Neuronal stem cell (in vitro differentiated cells): Measurements from ENCODE around the gene VMO1.
A peak's percentile ranks its signal among the peaks of the same experiment; 100 is the strongest.

Experiments used
- DNase-seq: peaks from one replicate; pipeline ENCODE4 v3.0.0-alpha.2; 2013; ENCODE audit warnings: low spot score
- H2AFZ ChIP-seq: one replicate; pipeline ENCODE4 v1.6.1; 2013; ENCODE audit warnings: mild to moderate bottlenecking, low read length, inconsistent platforms
- H2AK5ac ChIP-seq: 2 replicates; pipeline ENCODE4 v1.6.1; 2013; ENCODE audit warnings: low read depth, mild to moderate bottlenecking, inconsistent platforms, low read length, moderate library complexity, mixed read lengths
- H2BK120ac ChIP-seq: 2 replicates; pipeline ENCODE4 v1.6.1; 2013; ENCODE audit warnings: low read depth, mild to moderate bottlenecking, inconsistent platforms, low read length, moderate library complexity, mixed read lengths
- H2BK12ac ChIP-seq: one replicate; pipeline ENCODE4 v1.6.1; 2013; ENCODE audit warnings: low read length, inconsistent platforms
- H2BK15ac ChIP-seq: 2 replicates; pipeline ENCODE4 v1.6.1; 2013; ENCODE audit warnings: mild to moderate bottlenecking, low read length, inconsistent platforms, mixed read lengths
- H2BK5ac ChIP-seq: one replicate; pipeline ENCODE4 v1.6.1; 2013; ENCODE audit warnings: inconsistent platforms, mild to moderate bottlenecking, low read length, moderate library complexity
- H3K14ac ChIP-seq: one replicate; pipeline ENCODE4 v1.6.1; 2013; ENCODE audit warnings: low read length, inconsistent platforms
- H3K18ac ChIP-seq: 2 replicates; pipeline ENCODE4 v1.6.1; 2013; ENCODE audit warnings: low read length, inconsistent platforms
- H3K23ac ChIP-seq: 2 replicates; pipeline ENCODE4 v1.6.1; 2013; ENCODE audit warnings: low read depth, mild to moderate bottlenecking, mixed read lengths, low read length, inconsistent platforms; ENCODE audit not compliant: poor library complexity
- H3K27ac ChIP-seq: replicated peaks from 3 replicates; pipeline ENCODE4 v1.5.1; 2013; ENCODE audit warnings: low read length, inconsistent platforms
- H3K27me3 ChIP-seq, 3 experiments: 2 replicates each; pipeline ENCODE4 v1.6.1; 2013; ENCODE audit warnings: low read length in 3 of 3, mild to moderate bottlenecking in 2 of 3, inconsistent platforms in 1 of 3, low read depth in 1 of 3, mixed read lengths in 1 of 3, moderate library complexity in 1 of 3; ENCODE audit not compliant: control insufficient read depth in 3 of 3, insufficient read depth in 3 of 3
- H3K36me3 ChIP-seq, 2 donors: replicated peaks in 1 of 2; 2 replicates each; pipeline ENCODE4 v1.6.1; 2013; ENCODE audit warnings: low read length in 2 of 2; ENCODE audit not compliant: control insufficient read depth in 2 of 2, insufficient read depth in 2 of 2
- H3K4ac ChIP-seq: 2 replicates; pipeline ENCODE4 v1.6.1; 2013; ENCODE audit warnings: inconsistent platforms, mild to moderate bottlenecking, low read length, moderate library complexity
- H3K4me1 ChIP-seq, 2 donors: 1 replicate in 1 of 2; 2 replicates in 1 of 2; pipeline ENCODE4 v1.6.1; 2013; ENCODE audit warnings: low read length in 2 of 2, low read depth in 1 of 2; ENCODE audit not compliant: control insufficient read depth in 2 of 2, insufficient read depth in 1 of 2
- H3K4me2 ChIP-seq: one replicate; pipeline ENCODE4 v1.6.1; 2013; ENCODE audit warnings: mild to moderate bottlenecking, low read length, inconsistent platforms; ENCODE audit not compliant: insufficient read depth, poor library complexity, severe bottlenecking
- H3K4me3 ChIP-seq, 2 donors: 2 replicates each; pipeline ENCODE4 v1.5.1; 2013; ENCODE audit warnings: low read length in 2 of 2, mild to moderate bottlenecking in 2 of 2, inconsistent platforms in 1 of 2, moderate library complexity in 1 of 2
- H3K79me1 ChIP-seq: one replicate; pipeline ENCODE4 v1.6.1; 2013; ENCODE audit warnings: low read depth, mild to moderate bottlenecking, inconsistent platforms, low read length, moderate library complexity
- H3K9ac ChIP-seq: one replicate; pipeline ENCODE4 v1.6.1; 2013; ENCODE audit warnings: mild to moderate bottlenecking, low read depth, low read length, inconsistent platforms; ENCODE audit not compliant: poor library complexity
- H3K9me3 ChIP-seq, 2 donors: replicated peaks in 1 of 2; 2 replicates each; pipeline versions ENCODE3 to v1.6.1; 2013; ENCODE audit warnings: low read length in 2 of 2, mild to moderate bottlenecking in 2 of 2, inconsistent platforms in 1 of 2, low read depth in 1 of 2, mixed read lengths in 1 of 2, moderate library complexity in 1 of 2; ENCODE audit not compliant: control insufficient read depth in 2 of 2, insufficient read depth in 1 of 2
- H4K8ac ChIP-seq: one replicate; pipeline ENCODE4 v1.6.1; 2013; ENCODE audit warnings: low read depth, mild to moderate bottlenecking, inconsistent platforms, low read length, moderate library complexity
- H4K91ac ChIP-seq: one replicate; pipeline ENCODE4 v1.6.1; 2013; ENCODE audit warnings: low read length, low read depth, mild to moderate bottlenecking, inconsistent platforms; ENCODE audit not compliant: poor library complexity
- WGBS, 2 donors: extraction: QIAGEN DNeasy Blood & Tissue Kit; methylation state at CpG; one replicate each; pipeline ENCODE4 v1.1.7; 2013; ENCODE audit warnings: missing lambda C conversion rate in 2 of 2, mixed read lengths in 1 of 2; ENCODE audit not compliant: insufficient read length in 2 of 2, insufficient replicate concordance in 1 of 2; ENCODE audit errors: extremely low coverage in 2 of 2; 5-methylcytosine and 5-hydroxymethylcytosine counted together

VMO1 gene

GRCh38 chr17:4772235-4772613 lies 13.9 kb downstream of the VMO1 start:
- Histone ChIP-seq H3K27ac (no peak overlapping the region), H4K8ac (no peak overlapping the region), H3K36me3 (no peaks in the 10 kb centered on the region), H2BK12ac (no peak overlapping the region), H2BK120ac (no peak overlapping the region), H3K4me3 (no peak overlapping the region), H4K91ac (no peak overlapping the region), H2BK5ac (no peak overlapping the region), H3K18ac (no peak overlapping the region), H3K9me3 (peaks cover 0 to 2% of the 10 kb centered on the region in 2 donors), H3K4me1 (no peaks in the 10 kb centered on the region), H2AFZ (no peak overlapping the region), H3K27me3 (peaks cover 0 to 23% (median 0%) of the 10 kb centered on the region in 3 experiments), H3K4me2 (no peak overlapping the region), H3K79me1 (no peaks in the 10 kb centered on the region), H3K9ac (no peak overlapping the region), H3K4ac (no peak overlapping the region), H2BK15ac (no peak overlapping the region), H3K23ac (peak overlapping the region; percentile 16), H3K14ac (no peak overlapping the region), H2AK5ac (peak overlapping the region; percentile 25)
- DNase-seq = no peak
- WGBS, 2 donors = no CpG with 5 or more reads among the region's 10 CpGs

- peak within 1 kb of the TSS; percentile 23 for H4K8ac ChIP-seq
- H3K27me3 ChIP-seq = peaks cover 0 to 20% (median 0%) of the 10 kb centered on the region in 3 experiments
- H3K27ac ChIP-seq = no peak within 1 kb of the TSS
- no peaks in the 10 kb centered on the region for H3K79me1 ChIP-seq
- no peak within 1 kb of the TSS for H2AFZ ChIP-seq
- H3K23ac ChIP-seq = peak within 1 kb of the TSS; percentile 16
- WGBS, 2 donors = no CpG with 5 or more reads among the region's 13 CpGs
- no peak within 1 kb of the TSS for H2BK5ac ChIP-seq
- no peak within 1 kb of the TSS for H2BK12ac ChIP-seq
- peaks cover 0 to 2% of the 10 kb centered on the region in 2 donors for H3K9me3 ChIP-seq
- no peak within 1 kb of the TSS for H3K9ac ChIP-seq
- no peak within 1 kb of the TSS for H3K14ac ChIP-seq
- H2BK120ac ChIP-seq = no peak within 1 kb of the TSS
- no peak within 1 kb of the TSS for H3K4ac ChIP-seq
- peak within 1 kb of the TSS; percentile 25 for H2AK5ac ChIP-seq
- H3K4me2 ChIP-seq = no peak within 1 kb of the TSS
- no peaks in the 10 kb centered on the region for H3K4me1 ChIP-seq
- H3K36me3 ChIP-seq = no peaks in the 10 kb centered on the region
- H4K91ac ChIP-seq = no peak within 1 kb of the TSS
- DNase-seq = no peak
- H3K4me3 ChIP-seq = peak within 1 kb of the TSS in 1 of 2 donors; percentile 14
- peak within 1 kb of the TSS; percentile 80 for H3K18ac ChIP-seq
- H2BK15ac ChIP-seq = no peak within 1 kb of the TSS
These were observed 14.5 kb downstream of the VMO1 start, which contains the start of gene TM4SF5 for GRCh38 chr17:4771519-4772234. TSS of gene TM4SF5 (plus strand) at chr17:4771886. CDS start at chr17:4771923, 37 bp downstream.

GRCh38 chr17:4769628-4770027 lies 16.5 kb downstream of the VMO1 start:
- Histone ChIP-seq H3K36me3 (no peaks in the 10 kb centered on the region), H2BK12ac (no peak overlapping the region), H3K9ac (no peak overlapping the region), H3K4ac (no peak overlapping the region), H2AK5ac (no peak overlapping the region), H3K23ac (no peak overlapping the region), H3K4me1 (no peaks in the 10 kb centered on the region), H3K18ac (no peak overlapping the region), H2BK5ac (no peak overlapping the region), H4K91ac (no peak overlapping the region), H4K8ac (no peak overlapping the region), H3K27me3 (peaks cover 0 to 23% (median 0%) of the 10 kb centered on the region in 3 experiments), H2BK120ac (no peak overlapping the region), H3K4me3 (no peak overlapping the region), H3K4me2 (no peak overlapping the region), H2AFZ (no peak overlapping the region), H3K14ac (no peak overlapping the region), H2BK15ac (no peak overlapping the region), H3K9me3 (peaks cover 0 to 2% of the 10 kb centered on the region in 2 donors), H3K27ac (no peak overlapping the region), H3K79me1 (no peaks in the 10 kb centered on the region)
- no peak for DNase-seq
- WGBS, 2 donors = no CpG with 5 or more reads among the region's 2 CpGs

- Histone ChIP-seq H3K18ac (no peak overlapping the region), H3K4ac (no peak overlapping the region), H2AK5ac (no peak overlapping the region), H3K27me3 (peaks cover 0 to 22% (median 0%) of the 10 kb centered on the region in 3 experiments), H4K8ac (no peak overlapping the region), H2BK15ac (no peak overlapping the region), H3K79me1 (no peaks in the 10 kb centered on the region), H3K9me3 (peaks cover 0 to 2% of the 10 kb centered on the region in 2 donors), H3K36me3 (no peaks in the 10 kb centered on the region), H4K91ac (no peak overlapping the region), H3K9ac (no peak overlapping the region), H2BK12ac (no peak overlapping the region), H3K4me3 (no peak overlapping the region), H2BK120ac (no peak overlapping the region), H3K23ac (no peak overlapping the region), H2AFZ (no peak overlapping the region), H3K4me2 (no peak overlapping the region), H3K14ac (no peak overlapping the region), H3K27ac (no peak overlapping the region), H3K4me1 (no peaks in the 10 kb centered on the region), H2BK5ac (no peak overlapping the region)
- no peak for DNase-seq
- WGBS, 2 donors = no CpG with 5 or more reads among the region's 6 CpGs
These were observed 17.9 kb downstream of the VMO1 start for GRCh38 chr17:4768298-4768697.
